Amniotic stem cell (primary cell): Measurements from ENCODE around the gene ILDR2.

Source experiments
- DNase-seq: peaks from one replicate; lab custom pipeline; 2025; lab: John Stamatoyannopoulos, UW

Gene ILDR2

GRCh38 chr1:166969074-166969677 lies 6.2 kb downstream of the ILDR2 start:
- DNase-seq = no peak

- DNase-seq = no peak
These were observed 14.4 kb downstream of the ILDR2 start for GRCh38 chr1:166960858-166961474.

DNA sequence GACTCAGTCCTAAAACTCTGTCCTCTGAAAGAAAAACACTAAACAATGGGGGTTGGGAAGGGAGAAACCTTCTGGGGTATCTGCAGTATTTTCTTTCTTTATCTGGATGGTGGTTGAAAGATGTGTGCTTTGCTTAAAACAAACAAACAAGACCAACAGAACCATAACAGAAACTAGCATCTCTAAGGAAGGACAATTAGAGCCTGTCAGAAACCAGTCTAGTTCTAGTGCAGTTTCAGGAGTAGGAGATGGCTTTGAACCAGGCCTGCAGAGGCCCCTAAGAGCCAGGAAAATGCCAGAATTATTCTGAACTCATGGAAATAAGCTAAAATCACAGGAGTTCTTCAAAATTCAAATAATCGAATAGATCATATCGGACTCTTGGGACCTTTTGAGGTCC lies 18.5 kb downstream of the ILDR2 start:
- DNase-seq = no peak

DNA sequence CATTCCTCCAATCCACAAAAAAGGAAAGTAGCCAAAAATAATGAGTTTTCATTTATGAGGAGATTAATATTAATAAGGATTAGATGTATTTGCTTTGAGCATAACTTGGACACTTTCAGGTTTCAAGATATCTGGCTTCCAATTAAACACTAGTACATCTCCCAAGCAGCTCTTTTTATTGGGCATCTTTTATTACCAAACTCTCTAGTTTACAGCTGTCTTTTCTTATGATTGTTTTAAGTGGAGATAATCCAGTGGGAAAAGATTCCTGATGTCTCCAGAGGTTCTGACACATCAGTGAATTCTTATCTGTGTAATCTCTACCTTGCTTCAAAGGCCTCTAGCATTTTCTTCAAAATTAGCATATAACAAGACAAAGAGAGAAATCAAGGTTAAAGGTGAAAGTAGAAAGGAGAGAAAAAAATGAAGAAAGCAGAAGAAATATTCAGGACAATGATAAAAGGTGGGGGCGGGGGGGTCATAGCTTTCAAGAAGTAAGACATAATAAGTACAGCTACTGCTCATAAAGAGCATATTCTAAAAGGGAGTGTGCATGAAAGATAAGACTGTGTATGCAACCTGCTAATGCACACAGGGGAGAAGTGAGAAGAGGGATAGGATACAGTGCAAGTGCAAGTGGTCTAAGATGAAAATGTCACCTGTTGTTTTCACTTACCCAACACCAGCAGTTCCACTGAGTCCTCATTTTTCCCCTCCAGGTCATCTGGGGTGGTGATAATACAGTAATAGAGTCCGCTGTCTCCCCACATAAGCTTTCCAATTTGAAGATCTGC lies 19.1 kb downstream of the ILDR2 start:
- no peak for DNase-seq

GRCh38 chr1:166953491-166953890 lies 21.8 kb downstream of the ILDR2 start:
- DNase-seq = no peak

GRCh38 chr1:166952002-166952746 lies 23.2 kb downstream of the ILDR2 start:
- no peak for DNase-seq

GRCh38 chr1:166951050-166951449 lies 24.3 kb downstream of the ILDR2 start:
- no peak for DNase-seq

DNA sequence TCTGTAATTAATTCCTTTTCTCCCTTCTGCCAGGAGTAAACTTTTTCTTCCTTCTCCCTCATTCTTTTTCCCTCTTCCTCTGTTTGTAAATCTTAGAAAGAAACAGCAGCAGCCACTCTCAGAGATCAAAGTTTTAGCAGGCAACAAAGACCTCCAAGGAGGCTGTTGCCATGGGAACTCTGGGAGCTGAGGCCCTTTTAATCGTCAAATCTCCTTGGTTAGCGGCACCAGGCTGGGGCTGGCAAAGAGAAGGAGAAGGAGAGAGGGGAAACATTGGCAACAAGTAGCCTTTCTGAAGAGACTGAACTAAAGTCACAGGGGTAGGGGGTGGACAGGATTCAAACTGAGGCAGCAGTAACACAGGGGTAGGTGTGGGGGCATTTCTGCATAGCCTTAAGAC lies 25.2 kb downstream of the ILDR2 start:
- DNase-seq = no peak

- DNase-seq = no peak
These were observed 26.4 kb downstream of the ILDR2 start for GRCh38 chr1:166948856-166949350.

- DNase-seq = peak; percentile 25
These were observed 27.8 kb downstream of the ILDR2 start for GRCh38 chr1:166947398-166948043.

GRCh38 chr1:166944186-166944967 lies 31.0 kb downstream of the ILDR2 start:
- DNase-seq = no peak

DNA sequence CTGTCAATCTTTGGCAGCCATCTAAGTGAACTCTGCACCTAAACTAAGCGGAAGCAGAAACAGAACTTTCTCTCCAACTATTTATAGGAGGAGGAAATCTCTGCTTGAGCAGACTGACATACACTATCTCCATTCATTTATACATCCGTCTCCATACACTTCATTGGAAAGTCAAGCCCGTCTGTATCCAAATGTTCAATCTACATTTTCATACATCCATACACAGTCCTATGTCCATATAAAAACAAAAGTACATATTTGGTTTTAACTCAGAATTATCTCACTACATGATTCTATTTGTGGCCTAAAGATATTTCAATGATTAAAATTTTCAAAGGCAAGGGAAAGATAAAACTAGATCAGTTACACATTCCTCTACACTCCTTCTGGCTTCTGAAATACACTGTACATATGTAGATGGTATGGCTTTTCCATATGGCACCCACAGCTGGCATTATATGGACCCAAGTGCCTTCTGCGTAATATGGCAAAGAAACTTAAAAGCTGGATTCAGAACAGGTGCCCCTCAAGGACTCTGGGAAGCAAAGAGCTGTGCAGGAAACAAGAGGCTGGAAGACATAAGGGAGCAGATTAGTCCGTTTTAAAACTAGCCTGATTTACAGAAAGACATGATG lies 35.5 kb downstream of the ILDR2 start:
- DNase-seq = no peak

DNA sequence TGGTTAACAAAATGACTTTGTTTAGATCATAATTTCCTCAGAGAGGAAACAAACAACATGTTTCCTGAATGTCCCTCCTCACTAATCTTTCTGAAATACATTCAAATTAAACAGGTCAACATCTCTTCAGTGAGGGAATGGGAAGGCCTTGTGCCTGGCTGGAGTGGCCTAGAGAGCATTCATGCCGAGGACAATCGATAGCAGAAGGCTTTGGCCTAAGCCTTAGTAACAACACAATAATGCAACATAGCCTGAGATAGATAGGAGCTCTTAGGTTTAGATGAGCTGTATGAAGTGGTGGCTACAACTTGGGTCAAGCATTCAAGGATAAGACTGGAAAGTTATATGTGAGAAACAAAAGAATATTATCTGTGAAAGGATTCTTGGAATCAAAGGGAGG lies 37.4 kb downstream of the ILDR2 start:
- DNase-seq = no peak

DNA sequence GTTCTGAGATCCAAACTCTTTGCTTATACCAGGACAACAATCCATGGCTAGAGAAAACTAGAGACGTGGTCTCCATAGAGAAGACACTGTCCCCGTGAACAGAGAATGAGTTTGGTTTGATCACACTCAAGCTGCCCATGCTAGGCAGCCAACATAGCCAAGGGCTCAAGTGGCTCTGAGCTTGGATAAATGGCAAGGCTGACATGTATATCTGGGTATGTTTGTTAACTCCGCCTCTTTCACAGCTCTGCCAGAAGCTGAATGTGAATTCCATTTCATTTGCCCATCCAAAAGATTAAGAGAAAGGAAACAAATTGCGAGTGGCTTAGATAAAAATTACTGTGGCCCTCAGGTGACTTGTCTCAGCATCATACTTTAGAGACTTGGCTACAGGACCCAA lies 38.0 kb downstream of the ILDR2 start:
- DNase-seq = no peak

GRCh38 chr1:166933633-166934032 lies 41.7 kb downstream of the ILDR2 start:
- no peak for DNase-seq

- DNase-seq = no peak
These were observed 42.2 kb downstream of the ILDR2 start for GRCh38 chr1:166933140-166933539.

- no peak for DNase-seq
These were observed 45.4 kb downstream of the ILDR2 start for GRCh38 chr1:166929911-166930310.

- DNase-seq = no peak
These were observed 47.6 kb downstream of the ILDR2 start for GRCh38 chr1:166927701-166928100.

DNA sequence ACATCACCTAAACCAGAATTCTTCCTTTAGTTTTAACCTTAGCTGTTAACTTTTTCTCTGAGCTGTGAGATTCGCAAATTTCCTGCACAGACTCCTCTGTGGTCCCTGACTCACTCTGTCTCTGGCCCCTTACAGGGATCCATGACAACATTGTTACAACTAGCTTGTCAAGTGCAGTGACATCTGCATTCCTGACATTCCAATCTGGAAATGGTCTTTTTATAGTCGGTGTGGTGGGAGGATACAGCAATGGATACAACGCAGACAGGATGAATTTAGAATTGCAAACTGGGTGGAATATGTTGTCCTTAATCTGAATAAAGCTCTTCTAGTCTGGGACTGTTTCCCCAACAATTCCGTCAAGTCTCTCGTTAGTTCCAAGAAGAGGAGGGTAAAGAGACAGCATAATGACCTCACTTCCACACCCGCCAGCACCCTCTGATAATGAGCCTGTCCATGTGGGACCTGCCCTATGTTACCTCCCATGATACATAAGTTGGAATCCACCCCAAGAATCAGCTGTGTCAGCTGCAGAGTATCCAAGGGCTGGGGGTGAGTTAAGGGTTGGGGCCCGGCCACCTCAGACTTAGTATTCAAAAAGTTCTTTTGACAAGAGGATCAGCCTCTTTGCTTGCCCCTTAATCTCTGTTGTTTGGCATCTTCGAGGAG lies 49.4 kb downstream of the ILDR2 start:
- no peak for DNase-seq
